ENCODE data around the gene ASXL1. TPM values are rescaled to one million over a fixed set of nuclear protein-coding genes. Genes with fewer than 3 reads are reported as not detected.

Gene ASXL1
- total RNA-seq, 1 donor from 2014 or later = 71.9 TPM

DNA sequence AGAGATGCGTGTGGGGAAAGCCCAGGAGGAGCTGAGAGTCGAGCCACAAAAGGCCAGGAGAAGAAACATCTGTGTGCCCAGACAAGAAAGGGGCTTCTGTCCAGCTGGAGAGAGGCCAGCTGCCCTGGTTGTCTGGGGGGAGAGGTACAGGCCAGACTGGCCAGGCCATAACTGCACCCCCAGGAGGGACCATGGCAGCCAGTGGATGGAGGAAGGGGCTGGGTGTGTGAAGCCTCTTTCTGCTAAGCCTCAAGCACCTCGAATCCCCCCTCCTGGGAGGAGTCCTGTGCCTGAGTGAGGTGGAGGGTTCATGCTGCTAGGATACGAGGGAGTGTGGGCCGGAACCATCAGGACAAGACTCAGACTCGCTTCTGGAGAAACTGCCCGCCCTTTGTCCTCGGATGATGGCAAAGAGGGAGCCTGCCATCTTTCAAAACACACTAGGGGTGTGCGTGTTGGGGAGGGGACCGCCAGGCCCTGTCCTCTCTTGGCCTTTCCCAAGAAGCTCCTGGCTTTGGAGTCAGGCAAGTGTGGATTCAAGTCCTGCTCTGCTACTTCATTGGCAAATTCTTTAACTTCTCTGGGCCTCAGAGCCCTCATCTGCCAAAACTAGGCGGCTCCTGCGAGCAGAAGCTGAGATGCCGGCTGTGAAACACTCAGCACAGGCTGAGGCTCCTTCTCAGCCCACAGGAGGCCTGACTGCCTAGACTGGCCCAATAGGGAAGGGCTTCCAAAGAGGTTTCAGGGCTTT lies 90.3 kb downstream of the ASXL1 start:
- ATAC-seq = no peak
- Histone ChIP-seq H3K27ac (peak overlapping the region; percentile 18), H3K9me3 (no peaks in the 10 kb centered on the region), H3K36me3 (peaks cover 96% of the 10 kb centered on the region), H3K4me1 (peaks cover 43% of the 10 kb centered on the region), H3K4me3 (no peak overlapping the region), H3K27me3 (ENCODE audit: low read depth) (no peaks in the 10 kb centered on the region)
- TF ChIP-seq, protein P1, sequence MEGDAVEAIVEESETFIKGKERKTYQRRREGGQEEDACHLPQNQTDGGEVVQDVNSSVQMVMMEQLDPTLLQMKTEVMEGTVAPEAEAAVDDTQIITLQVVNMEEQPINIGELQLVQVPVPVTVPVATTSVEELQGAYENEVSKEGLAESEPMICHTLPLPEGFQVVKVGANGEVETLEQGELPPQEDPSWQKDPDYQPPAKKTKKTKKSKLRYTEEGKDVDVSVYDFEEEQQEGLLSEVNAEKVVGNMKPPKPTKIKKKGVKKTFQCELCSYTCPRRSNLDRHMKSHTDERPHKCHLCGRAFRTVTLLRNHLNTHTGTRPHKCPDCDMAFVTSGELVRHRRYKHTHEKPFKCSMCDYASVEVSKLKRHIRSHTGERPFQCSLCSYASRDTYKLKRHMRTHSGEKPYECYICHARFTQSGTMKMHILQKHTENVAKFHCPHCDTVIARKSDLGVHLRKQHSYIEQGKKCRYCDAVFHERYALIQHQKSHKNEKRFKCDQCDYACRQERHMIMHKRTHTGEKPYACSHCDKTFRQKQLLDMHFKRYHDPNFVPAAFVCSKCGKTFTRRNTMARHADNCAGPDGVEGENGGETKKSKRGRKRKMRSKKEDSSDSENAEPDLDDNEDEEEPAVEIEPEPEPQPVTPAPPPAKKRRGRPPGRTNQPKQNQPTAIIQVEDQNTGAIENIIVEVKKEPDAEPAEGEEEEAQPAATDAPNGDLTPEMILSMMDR (IDR thresholded peaks at IDR 0.05) = no peak
- DNase-seq = no peak
- intact Hi-C loops (cut with DNase I) = no loop called here

- TF ChIP-seq, protein P1 (IDR thresholded peaks at IDR 0.05) = no peak
- DNase-seq = no peak
Measured at GRCh38 chr20:32449057-32449889, 91.1 kb downstream of the ASXL1 start.

GRCh38 chr20:32449890-32450401 lies 91.8 kb downstream of the ASXL1 start:
- TF ChIP-seq, protein P1 (IDR thresholded peaks at IDR 0.05) = no peak
- H3K36me3 ChIP-seq = peaks cover 96% of the 10 kb centered on the region
- H3K27me3 ChIP-seq (ENCODE audit: low read depth) = no peaks in the 10 kb centered on the region
- no peaks in the 10 kb centered on the region for H3K9me3 ChIP-seq
- peak overlapping the region; percentile 56 for H3K27ac ChIP-seq
- H3K4me3 ChIP-seq = no peak overlapping the region
- intact Hi-C loops (cut with DNase I) = no loop called here
- DNase-seq (no peak), ATAC-seq (no peak)
- peaks cover 43% of the 10 kb centered on the region for H3K4me1 ChIP-seq

More at GRCh38 chr20:32449057-32449889, 91.1 kb downstream of the ASXL1 start:
- Histone ChIP-seq H3K27me3 (ENCODE audit: low read depth) (no peaks in the 10 kb centered on the region), H3K4me1 (peaks cover 43% of the 10 kb centered on the region), H3K4me3 (no peak overlapping the region), H3K9me3 (no peaks in the 10 kb centered on the region), H3K27ac (peak overlapping the region; percentile 56), H3K36me3 (peaks cover 96% of the 10 kb centered on the region)
- no peak for ATAC-seq
- intact Hi-C loops (cut with DNase I) = no loop called here

DNA sequence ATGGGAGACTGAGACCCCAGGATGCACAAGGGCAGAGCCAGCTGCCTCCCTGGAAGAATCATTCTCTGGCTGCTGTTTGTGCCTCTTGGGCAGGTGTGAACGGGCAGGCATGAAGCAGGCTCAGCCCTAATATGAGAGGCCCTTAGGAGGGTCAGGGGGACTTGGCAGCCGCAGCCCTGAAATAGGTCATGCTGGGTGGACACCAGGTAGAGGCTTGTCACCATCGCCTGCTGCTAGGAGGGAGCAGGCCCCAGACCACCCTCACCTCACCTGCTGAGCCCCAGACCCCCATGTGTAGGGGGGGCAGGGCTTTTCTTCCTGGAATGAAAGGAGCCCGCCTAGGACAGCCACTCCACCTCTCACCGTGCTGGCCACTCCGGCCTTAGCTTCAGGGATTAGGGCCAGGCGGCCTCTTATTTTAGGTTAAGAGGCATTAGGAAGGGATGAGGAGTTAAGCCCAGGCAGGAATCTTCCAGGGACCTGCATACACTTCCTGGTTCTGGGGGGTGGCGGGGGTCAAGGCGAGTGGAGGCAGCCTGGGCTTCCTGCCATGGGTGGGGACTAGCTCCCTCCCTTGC lies 92.4 kb downstream of the ASXL1 start:
- peaks cover 42% of the 10 kb centered on the region for H3K4me1 ChIP-seq
- no peak for ATAC-seq
- TF ChIP-seq, protein P1 (IDR thresholded peaks at IDR 0.05) = no peak
- no peak for DNase-seq
- H3K27ac ChIP-seq = peak overlapping the region; percentile 4
- intact Hi-C loops (cut with DNase I) = no loop called here
- H3K4me3 ChIP-seq = no peak overlapping the region
- H3K9me3 ChIP-seq = no peaks in the 10 kb centered on the region
- H3K27me3 ChIP-seq (ENCODE audit: low read depth) = no peaks in the 10 kb centered on the region
- peaks cover 90% of the 10 kb centered on the region for H3K36me3 ChIP-seq

- H3K4me3 ChIP-seq = no peak overlapping the region
- TF ChIP-seq, protein P1 (IDR thresholded peaks at IDR 0.05) = no peak
- H3K36me3 ChIP-seq = peaks cover 82% of the 10 kb centered on the region
- ATAC-seq (no peak), DNase-seq (no peak)
- peaks cover 40% of the 10 kb centered on the region for H3K4me1 ChIP-seq
- intact Hi-C loops (cut with DNase I) = no loop called here
- H3K9me3 ChIP-seq = no peaks in the 10 kb centered on the region
- peak overlapping the region; percentile 4 for H3K27ac ChIP-seq
- H3K27me3 ChIP-seq (ENCODE audit: low read depth) = no peaks in the 10 kb centered on the region
Measured at GRCh38 chr20:32451340-32451681, 93.2 kb downstream of the ASXL1 start.
